IMR-90 (cell line): Measurements from ENCODE around the gene ZNF532. TPM values are rescaled to one million over a fixed set of nuclear protein-coding genes. Genes with fewer than 3 reads are reported as not detected.

ENCODE experiments used
- ATAC-seq: fragments of 200-7000 bp; cut with Tn5 transposase; 2 replicates; pipeline ENCODE4 v1.9.1; 2020; ENCODE audit warnings: low read depth, mild to moderate bottlenecking, moderate library complexity
- BruUV-seq: library from RNA; stranded (reverse); fragments of 400-500 nt; replicated peaks from 2 replicates; lab custom pipeline; 2021; lab: Mats Ljungman, UMichigan
- CTCF ChIA-PET: fragments of 300-600 bp; formaldehyde crosslinking; extraction: SDS; loops from one replicate; lab custom pipeline; 2021; ENCODE audit warnings: antibody characterized with exemption; lab: Yijun Ruan, JAX
- POLR2A ChIA-PET: fragments of 300-600 bp; sonication (Branson Sonifier 250); formaldehyde crosslinking; loops from one replicate; lab custom pipeline; 2022; ENCODE audit warnings: antibody characterized with exemption; ENCODE audit not compliant: unreplicated experiment; lab: Charles Lee
- DNase-seq: peaks from one replicate; pipeline ENCODE4 v3.0.0; 2013
- H2AFZ ChIP-seq: replicated peaks from 2 replicates; pipeline ENCODE3; 2013; ENCODE audit warnings: low read length, mild to moderate bottlenecking; ENCODE audit not compliant: poor library complexity
- H2AK5ac ChIP-seq: 2 replicates; pipeline ENCODE4 v1.6.1; 2013; ENCODE audit warnings: low read depth, low read length, inconsistent platforms
- H2AK9ac ChIP-seq: replicated peaks from 2 replicates; pipeline ENCODE3; 2013; ENCODE audit warnings: mild to moderate bottlenecking, low read depth, low read length, moderate library complexity; ENCODE audit not compliant: poor library complexity
- H2BK120ac ChIP-seq: 2 replicates; pipeline ENCODE4 v1.6.1; 2013; ENCODE audit warnings: low read depth, low read length, inconsistent platforms
- H2BK15ac ChIP-seq: 3 replicates; pipeline ENCODE4 v1.6.1; 2013; ENCODE audit warnings: low read depth, low read length, inconsistent platforms
- H2BK20ac ChIP-seq: 2 replicates; pipeline ENCODE4 v1.6.1; 2013; ENCODE audit warnings: low read depth, mild to moderate bottlenecking, inconsistent platforms, low read length, moderate library complexity
- H2BK5ac ChIP-seq: 2 replicates; pipeline ENCODE4 v1.6.1; 2013; ENCODE audit warnings: mild to moderate bottlenecking, low read depth, low read length, inconsistent platforms; ENCODE audit not compliant: poor library complexity, severe bottlenecking
- H3K14ac ChIP-seq: replicated peaks from 2 replicates; pipeline ENCODE4 v1.6.1; 2013; ENCODE audit warnings: low read depth, low read length, inconsistent platforms
- H3K18ac ChIP-seq: 2 replicates; pipeline ENCODE4 v1.6.1; 2013; ENCODE audit warnings: low read depth, low read length, control low read depth
- H3K23ac ChIP-seq: 2 replicates; pipeline ENCODE4 v1.6.1; 2013; ENCODE audit warnings: low read depth, low read length, inconsistent platforms
- H3K27ac ChIP-seq: 2 replicates; pipeline ENCODE4 v1.5.1; 2013; ENCODE audit warnings: mild to moderate bottlenecking, control low read depth, low read length; ENCODE audit not compliant: insufficient read depth
- H3K27me3 ChIP-seq: 2 replicates; pipeline ENCODE4 v1.6.1; 2013; ENCODE audit warnings: low read length; ENCODE audit not compliant: control insufficient read depth, insufficient read depth
- H3K36me3 ChIP-seq: 2 replicates; pipeline ENCODE4 v1.6.1; 2013; ENCODE audit warnings: low read length, mixed read lengths; ENCODE audit not compliant: control insufficient read depth, insufficient read depth
- H3K4ac ChIP-seq: 2 replicates; pipeline ENCODE4 v1.6.1; 2013; ENCODE audit warnings: low read depth, low read length, inconsistent platforms
- H3K4me1 ChIP-seq: 2 replicates; pipeline ENCODE4 v1.6.1; 2013; ENCODE audit warnings: low read length, mixed read lengths; ENCODE audit not compliant: control insufficient read depth, insufficient read depth
- H3K4me2 ChIP-seq: 2 replicates; pipeline ENCODE4 v1.6.1; 2013; ENCODE audit warnings: low read depth, mild to moderate bottlenecking, control low read depth, low read length, moderate library complexity
- H3K4me3 ChIP-seq: 2 replicates; pipeline ENCODE4 v1.5.1; 2013; ENCODE audit warnings: low read depth, mild to moderate bottlenecking, control low read depth, low read length, moderate library complexity; ENCODE audit not compliant: insufficient read depth
- H3K56ac ChIP-seq: 2 replicates; pipeline ENCODE4 v1.6.1; 2013; ENCODE audit warnings: low read length, inconsistent platforms; ENCODE audit not compliant: insufficient read depth; ENCODE audit errors: extremely low read depth
- H3K79me1 ChIP-seq, 2 experiments: 2 replicates each; pipeline ENCODE4 v1.6.1; 2013; ENCODE audit warnings: low read length in 2 of 2, inconsistent platforms in 1 of 2, low read depth in 1 of 2
- H3K9ac ChIP-seq: 2 replicates; pipeline ENCODE4 v1.6.1; 2013; ENCODE audit warnings: low read depth, low read length, control low read depth
- H3K9me1 ChIP-seq: 2 replicates; pipeline ENCODE4 v1.6.1; 2013; ENCODE audit warnings: low read length, inconsistent platforms; ENCODE audit not compliant: insufficient read depth
- H3K9me3 ChIP-seq: 2 replicates; pipeline ENCODE4 v1.6.1; 2013; ENCODE audit warnings: low read length; ENCODE audit not compliant: control insufficient read depth, insufficient read depth
- H4K20me1 ChIP-seq: 2 replicates; pipeline ENCODE4 v1.6.1; 2013; ENCODE audit warnings: low read length, inconsistent platforms; ENCODE audit not compliant: insufficient read depth
- H4K5ac ChIP-seq: 2 replicates; pipeline ENCODE4 v1.6.1; 2013; ENCODE audit warnings: mild to moderate bottlenecking, low read depth, low read length, control low read depth
- H4K8ac ChIP-seq, 2 experiments: 2 replicates each; pipeline ENCODE4 v1.6.1; 2013; ENCODE audit warnings: low read depth in 2 of 2, low read length in 2 of 2, control low read depth in 1 of 2, inconsistent platforms in 1 of 2
- H4K91ac ChIP-seq: 2 replicates; pipeline ENCODE4 v1.6.1; 2013; ENCODE audit warnings: low read depth, low read length, inconsistent platforms; ENCODE audit not compliant: insufficient read depth
- CHD1 ChIP-seq: IDR thresholded peaks from 2 replicates; pipeline ENCODE4 v1.6.1; 2012; ENCODE audit warnings: low read depth, low read length, improper control_type of control experiment
- MAFK ChIP-seq: IDR thresholded peaks from 2 replicates; pipeline ENCODE4 v1.6.1; 2012; ENCODE audit warnings: low read depth, low read length, improper control_type of control experiment
- NFE2L2 ChIP-seq: fragments of 150-350 bp; IDR thresholded peaks from 2 replicates; pipeline ENCODE4 v1.6.1; 2016; ENCODE audit warnings: low read depth, mild to moderate bottlenecking, low read length
- RAD21 ChIP-seq: IDR thresholded peaks from 2 replicates; pipeline ENCODE4 v1.6.1; 2012; ENCODE audit warnings: low read length, improper control_type of control experiment
- RCOR1 ChIP-seq: IDR thresholded peaks from 2 replicates; pipeline ENCODE4 v1.6.1; 2012; ENCODE audit warnings: mild to moderate bottlenecking, low read length, improper control_type of control experiment; ENCODE audit not compliant: insufficient replicate concordance
- WGBS, 2 experiments: methylation state at CpG; one replicate each; pipeline versions ENCODE4 v1.1.5 to v1.1.7; 2013; ENCODE audit warnings: missing lambda C conversion rate in 2 of 2; ENCODE audit not compliant: insufficient read length in 1 of 2; ENCODE audit errors: extremely low coverage in 2 of 2; 5-methylcytosine and 5-hydroxymethylcytosine counted together
- dilution Hi-C: fragments of 300-500 bp; cut with HindIII; formaldehyde crosslinking; loops from one replicate; pipeline ENCODE4 v1.14.3; 2018; ENCODE audit warnings: low sequenced_read_pairs; ENCODE audit not compliant: unreplicated experiment
- in situ Hi-C: fragments of 300-500 bp; cut with MboI; formaldehyde crosslinking; loops from 3 replicates; pipeline ENCODE4 v1.14.3; 2019; ENCODE audit warnings: low sequenced_read_pairs, inconsistent platforms, mixed read lengths
- intact Hi-C: fragments of 100-400 bp; cut with micrococcal nuclease; formaldehyde crosslinking; loops from 2 replicates; pipeline ENCODE4 v1.10.0; 2022
- polyA plus RNA-seq, 3 experiments: library from polyadenylated mRNA; depleted of rRNA; stranded (reverse); fragments of >200 nt; gene quantifications; 2 replicates each; pipeline ENCODE4 v1.2.3, GENCODE V29; 2012; ENCODE audit warnings: low replicate concordance in 1 of 3
- total RNA-seq: library from RNA; depleted of rRNA; stranded (reverse); fragments of >200 nt; gene quantifications from 2 replicates; pipeline ENCODE4 v1.2.3, GENCODE V29; 2012

Gene ZNF532
- total and polyA plus RNA-seq, 2 of the 4 experiments (the other 2 are of a cell fraction): 29.9 to 45.8 TPM

DNA sequence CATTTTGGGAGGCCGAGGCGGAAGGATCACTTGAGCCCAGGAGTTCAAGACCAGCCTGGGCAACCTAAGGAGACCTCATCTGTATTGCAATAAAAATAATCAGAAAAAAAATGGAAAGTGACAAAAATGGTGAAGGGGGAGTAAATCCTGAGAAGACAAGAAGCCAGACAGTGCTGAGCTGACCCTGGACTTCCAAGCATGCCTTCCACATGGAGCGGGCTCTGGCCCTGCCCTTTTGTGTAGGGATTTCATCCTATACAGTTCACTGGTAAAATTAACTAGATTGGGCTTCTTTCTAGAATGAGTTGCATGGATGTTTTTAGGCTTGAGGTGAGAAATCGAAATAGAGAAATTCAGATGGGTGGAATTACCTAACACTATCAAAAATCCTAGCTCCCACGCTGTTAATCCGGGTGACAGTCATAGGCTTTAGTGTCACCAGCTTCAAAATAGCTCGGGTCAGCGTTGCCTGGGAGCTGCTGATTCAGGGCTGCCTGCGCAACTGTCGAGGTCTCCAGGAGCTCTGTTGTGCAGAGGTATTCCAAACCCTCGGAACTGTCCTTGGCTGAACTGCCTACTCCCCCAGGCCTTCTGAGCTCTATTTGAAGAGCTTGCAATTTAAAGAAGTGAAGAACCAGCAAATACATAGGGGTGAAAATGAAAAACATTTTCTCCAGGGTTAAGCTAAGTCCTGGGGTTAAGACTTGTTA, 21.5 kb upstream of the ZNF532 start:
- H4K91ac ChIP-seq: no peak overlapping the region

More for the DNA sequence above, 21.5 kb upstream of the ZNF532 start:
- no peak overlapping the region for H2BK15ac ChIP-seq
- no peak overlapping the region for H3K4ac ChIP-seq
- CTCF ChIA-PET: no interaction called here
- H2BK120ac ChIP-seq: no peak overlapping the region
- no peaks in the 10 kb centered on the region for H3K9me1 ChIP-seq
- no peak for TF ChIP-seq NFE2L2
- TF ChIP-seq CHD1: no peak
- no peak for TF ChIP-seq MAFK
- no peak for TF ChIP-seq RCOR1
- no peak for TF ChIP-seq RAD21
- peaks cover 3% of the 10 kb centered on the region for H3K9me3 ChIP-seq
- H4K5ac ChIP-seq: no peak overlapping the region
- dilution Hi-C loops: no loop called here
- in situ Hi-C loops: no loop called here
- H3K27ac ChIP-seq: no peak overlapping the region
- H3K4me3 ChIP-seq: no peak overlapping the region
- H4K8ac ChIP-seq: no peak overlapping the region
- H3K27me3 ChIP-seq: no peaks in the 10 kb centered on the region
- H3K23ac ChIP-seq: no peak overlapping the region
- no peak overlapping the region for H2AK9ac ChIP-seq
- no peak overlapping the region for H3K9ac ChIP-seq
- H2BK20ac ChIP-seq: no peak overlapping the region
- ATAC-seq (no peak), DNase-seq (no peak)
- no peak overlapping the region for H3K18ac ChIP-seq
- no peaks in the 10 kb centered on the region for H4K20me1 ChIP-seq
- H2BK5ac ChIP-seq: no peak overlapping the region
- no peak overlapping the region for H2AFZ ChIP-seq
- no peak overlapping the region for H3K14ac ChIP-seq
- H3K56ac ChIP-seq: no peak overlapping the region
- H3K36me3 ChIP-seq: no peaks in the 10 kb centered on the region
- no peaks in the 10 kb centered on the region for H3K4me1 ChIP-seq
- no TSS peak for BruUV-seq
- H3K4me2 ChIP-seq: no peak overlapping the region
- intact Hi-C loops: no loop called here
- H2AK5ac ChIP-seq: no peak overlapping the region
- 77% methylated on average over 6 of the region's 11 CpGs; no CpG with 5 or more reads in 1 of the 2 experiments for WGBS, 2 experiments
- POLR2A ChIA-PET: no interaction called here
- H3K79me1 ChIP-seq: no peaks in the 10 kb centered on the region
